Fibroblast of the aortic adventitia (primary cell): Measurements from ENCODE around the gene SCAMP4. TPM values are rescaled to one million over a fixed set of nuclear protein-coding genes. Genes with fewer than 3 reads are reported as not detected.
"Not testable (repeated sequence)": the region's sequence is repeated elsewhere in the genome, so short reads cannot be mapped to it uniquely, and the experiment has no call there.

Experiments used
- DNase-seq: peaks from one replicate; pipeline ENCODE4 v3.0.0-alpha.2; 2010; ENCODE audit warnings: low read depth
- H3K4me3 ChIP-seq: 2 replicates; pipeline ENCODE4 v1.5.1; 2011; ENCODE audit warnings: low read depth, mild to moderate bottlenecking, control low read depth, low read length, moderate library complexity
- total RNA-seq: library from RNA; depleted of rRNA; stranded (reverse); fragments of >200 nt; gene quantifications from 2 replicates; pipeline ENCODE4 v1.2.3, GENCODE V29; 2012; ENCODE audit warnings: low replicate concordance
- TF ChIP-seq, protein P1 (sequence below): IDR thresholded peaks from 2 replicates; pipeline ENCODE4 v1.5.1; 2011; ENCODE audit warnings: mild to moderate bottlenecking, low read length, control low read depth, inconsistent platforms; ENCODE audit not compliant: insufficient read depth

SCAMP4 gene
- total RNA-seq, 1 donor, result 59.3 TPM

DNA sequence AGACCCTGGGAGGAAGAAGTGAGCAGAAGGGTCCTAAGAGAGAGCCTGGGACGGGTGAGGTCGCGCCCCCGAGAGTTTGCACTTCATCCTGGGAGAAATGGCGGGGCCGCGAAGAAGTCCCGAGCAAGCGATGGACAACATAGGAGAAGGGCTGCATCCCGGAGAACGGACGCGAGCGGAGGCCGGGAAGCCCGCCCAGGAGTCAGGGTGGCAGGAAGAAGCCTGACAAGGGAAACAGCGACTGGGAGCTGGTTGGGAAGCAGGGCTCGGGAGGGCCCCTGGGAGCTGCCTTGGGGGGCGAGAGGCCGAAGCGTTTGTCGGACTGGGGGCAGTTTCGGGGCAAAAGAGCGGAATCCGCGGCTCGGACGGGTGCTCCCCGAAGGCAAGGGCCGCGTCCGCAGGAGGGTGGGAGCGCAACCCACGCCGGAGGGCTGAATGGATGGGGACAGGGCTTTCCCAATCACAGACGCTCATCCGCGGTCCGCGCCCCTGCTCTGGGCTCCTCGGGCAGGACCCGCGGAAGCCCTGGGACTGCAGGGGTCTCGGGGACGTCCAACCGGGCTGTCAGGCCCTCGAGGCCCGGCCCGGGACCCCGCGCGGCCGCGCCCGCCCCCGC is 20.4 kb upstream of the SCAMP4 start:
- peak overlapping the region; percentile 90 for H3K4me3 ChIP-seq
- TF ChIP-seq, protein P1, sequence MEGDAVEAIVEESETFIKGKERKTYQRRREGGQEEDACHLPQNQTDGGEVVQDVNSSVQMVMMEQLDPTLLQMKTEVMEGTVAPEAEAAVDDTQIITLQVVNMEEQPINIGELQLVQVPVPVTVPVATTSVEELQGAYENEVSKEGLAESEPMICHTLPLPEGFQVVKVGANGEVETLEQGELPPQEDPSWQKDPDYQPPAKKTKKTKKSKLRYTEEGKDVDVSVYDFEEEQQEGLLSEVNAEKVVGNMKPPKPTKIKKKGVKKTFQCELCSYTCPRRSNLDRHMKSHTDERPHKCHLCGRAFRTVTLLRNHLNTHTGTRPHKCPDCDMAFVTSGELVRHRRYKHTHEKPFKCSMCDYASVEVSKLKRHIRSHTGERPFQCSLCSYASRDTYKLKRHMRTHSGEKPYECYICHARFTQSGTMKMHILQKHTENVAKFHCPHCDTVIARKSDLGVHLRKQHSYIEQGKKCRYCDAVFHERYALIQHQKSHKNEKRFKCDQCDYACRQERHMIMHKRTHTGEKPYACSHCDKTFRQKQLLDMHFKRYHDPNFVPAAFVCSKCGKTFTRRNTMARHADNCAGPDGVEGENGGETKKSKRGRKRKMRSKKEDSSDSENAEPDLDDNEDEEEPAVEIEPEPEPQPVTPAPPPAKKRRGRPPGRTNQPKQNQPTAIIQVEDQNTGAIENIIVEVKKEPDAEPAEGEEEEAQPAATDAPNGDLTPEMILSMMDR, result no peak
- DNase-seq, result no peak

DNA sequence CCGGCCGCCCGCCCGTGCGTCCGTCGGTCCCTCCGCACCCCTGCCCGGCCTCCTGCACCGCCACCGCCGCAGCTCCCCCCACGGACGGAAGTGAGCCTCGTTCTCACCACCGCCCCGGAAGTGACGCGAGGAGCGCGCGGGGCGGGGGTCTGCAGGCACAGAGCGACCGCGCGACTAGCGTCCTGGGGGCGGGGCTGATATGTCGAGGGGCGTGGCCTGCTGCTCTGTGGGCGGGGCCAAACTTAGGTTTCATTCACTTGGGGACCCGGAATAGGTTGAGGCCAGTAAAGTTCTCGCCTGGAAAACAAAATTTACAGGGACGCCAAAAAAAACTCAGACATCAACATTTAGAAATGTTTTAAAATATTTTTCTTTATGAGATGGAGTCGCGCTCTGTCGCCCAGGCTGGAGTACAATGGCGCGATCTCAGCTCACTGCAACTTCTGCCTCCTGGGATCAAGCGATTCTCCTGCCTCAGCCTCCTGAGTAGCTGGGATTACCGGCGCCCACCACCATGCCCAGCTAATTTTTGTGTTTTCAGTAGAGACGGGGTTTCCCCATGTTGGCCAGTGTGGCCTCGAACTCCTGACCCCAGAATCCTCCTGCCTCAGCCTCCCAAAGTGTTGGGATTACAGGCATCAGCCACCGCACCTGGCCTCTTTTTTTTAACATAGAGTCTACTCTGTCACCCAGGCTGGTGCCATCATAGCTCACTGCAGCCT is 19.6 kb upstream of the SCAMP4 start, which contains the start of gene ABHD17A:
Gene ABHD17A (minus strand): TSS at position 99 of the 722 bp plus-strand sequence. CDS start 3,930 bp downstream, outside the sequence.
- DNase-seq, result peak; percentile 87
- peak within 1 kb of the TSS; percentile 90 for H3K4me3 ChIP-seq

DNA sequence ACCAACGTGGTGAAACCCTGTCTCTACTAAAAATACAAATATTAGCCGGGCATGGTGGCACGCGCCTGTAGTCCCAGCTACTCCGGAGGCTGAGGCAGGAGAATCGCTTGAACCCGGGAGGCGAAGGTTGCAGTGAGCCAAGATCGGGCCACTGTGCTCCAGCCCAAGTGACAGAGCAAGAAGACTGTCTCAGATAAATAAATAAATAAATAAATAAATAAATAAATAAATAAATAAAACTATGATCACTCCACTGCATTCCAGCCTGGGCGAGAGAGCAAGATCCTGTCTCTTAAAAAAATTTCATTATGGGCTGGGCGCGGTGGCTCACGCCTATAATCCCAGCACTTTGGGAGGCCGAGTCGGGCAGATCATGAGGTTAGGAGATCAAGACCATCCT is 18.8 kb upstream of the SCAMP4 start:
- DNase-seq, H3K4me3 ChIP-seq: not testable (repeated sequence)

DNA sequence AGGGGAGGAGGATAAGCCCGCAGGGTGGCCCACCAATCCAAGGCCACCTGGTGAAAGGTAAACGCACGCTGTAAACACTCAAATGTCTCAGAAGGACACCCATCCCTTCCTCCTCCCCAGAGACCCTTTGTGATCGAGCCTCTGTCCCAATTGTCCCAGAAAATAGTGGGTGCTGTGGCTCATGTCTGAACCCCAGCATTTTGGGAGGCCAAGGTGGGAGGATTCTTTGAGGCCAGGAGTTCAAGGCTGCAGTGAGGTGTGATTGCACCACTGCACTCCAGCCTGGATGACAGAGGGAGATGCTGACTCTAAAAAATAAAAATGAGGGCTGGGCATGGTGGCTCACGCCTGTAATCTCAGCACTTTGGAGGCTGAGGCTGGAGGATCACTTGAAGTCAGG is 16.8 kb upstream of the SCAMP4 start:
- TF ChIP-seq, protein P1, result no peak
- H3K4me3 ChIP-seq, result no peak overlapping the region
- DNase-seq, result no peak

DNA sequence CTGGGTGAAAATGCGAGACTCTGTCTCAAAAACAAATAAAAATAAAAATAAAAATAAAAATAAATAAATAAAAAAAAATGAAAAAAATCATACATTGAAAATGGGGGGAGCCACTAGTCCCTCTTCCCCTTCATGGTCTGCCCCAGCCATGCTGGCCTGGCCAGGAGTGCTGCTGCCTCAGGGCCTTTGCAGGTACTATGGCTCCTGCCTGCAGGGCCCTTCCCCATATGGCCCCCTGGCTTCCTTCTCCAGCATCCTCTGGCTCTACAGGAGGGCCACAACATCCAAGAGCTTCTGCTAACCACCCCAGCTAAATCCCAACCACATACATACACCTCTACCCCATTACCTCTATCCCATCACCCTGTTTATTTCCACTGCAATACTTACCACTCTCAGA is 15.3 kb upstream of the SCAMP4 start:
- no peak overlapping the region for H3K4me3 ChIP-seq
- TF ChIP-seq, protein P1, result no peak
- no peak for DNase-seq

DNA sequence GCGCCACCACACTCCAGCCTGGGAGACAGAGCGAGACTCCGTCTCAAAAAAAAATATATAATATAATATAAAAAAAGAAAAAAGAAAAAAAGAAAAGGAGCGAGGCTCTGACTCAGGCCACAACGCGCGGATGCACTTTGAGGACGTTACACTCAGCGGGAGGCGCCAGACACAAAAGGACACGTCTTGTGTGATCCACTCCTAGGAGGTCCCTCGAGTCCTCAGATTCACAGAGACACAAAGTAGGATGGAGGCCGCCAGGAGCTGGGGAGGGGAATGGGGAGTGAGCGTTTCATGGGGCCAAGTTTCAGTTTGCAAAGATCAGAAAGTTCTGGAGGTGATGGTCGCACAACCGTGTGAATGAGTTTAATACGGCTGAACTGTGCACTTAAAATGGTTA is 11.4 kb upstream of the SCAMP4 start:
- no peak overlapping the region for H3K4me3 ChIP-seq
- TF ChIP-seq, protein P1, result no peak
- DNase-seq, result no peak

DNA sequence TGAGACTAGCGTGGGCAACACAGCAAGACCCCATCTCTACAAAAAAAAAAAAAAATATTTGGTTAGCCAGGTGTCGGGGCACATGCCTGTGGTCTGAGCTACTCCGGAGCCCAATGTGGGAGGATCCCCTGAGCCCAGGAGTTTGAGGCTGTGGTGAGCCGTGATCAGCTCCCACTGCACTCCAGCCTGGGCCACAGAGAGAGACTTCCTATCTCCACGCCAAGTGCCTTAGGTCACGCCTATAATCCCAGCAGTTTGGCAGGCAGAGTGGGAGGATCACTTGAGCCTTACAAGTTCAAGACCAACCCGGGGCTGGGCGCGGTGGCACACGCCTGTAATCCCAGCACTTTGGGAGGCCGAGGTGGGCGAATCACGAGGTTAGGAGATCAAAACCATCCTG is 8.7 kb upstream of the SCAMP4 start:
- TF ChIP-seq, protein P1, result no peak
- no peak for DNase-seq
- H3K4me3 ChIP-seq, result no peak overlapping the region
